ENCODE results near the gene KRTAP5-4. TPM values are rescaled to one million over a fixed set of nuclear protein-coding genes. Genes with fewer than 3 reads are reported as not detected.
"Not testable (repeated sequence)": the region's sequence is repeated elsewhere in the genome, so short reads cannot be mapped to it uniquely, and the experiment has no call there.

Gene KRTAP5-4
- polyA plus RNA-seq, 1 experiment: not detected

GRCh38 chr11:1597994-1598380, 24.0 kb downstream of the KRTAP5-4 start, which contains the start of gene KRTAP5-2:
Gene KRTAP5-2, minus strand, starts transcription at chr11:1598294. Its CDS starts 44 bp downstream, at chr11:1598250.
- H3K27me3 ChIP-seq (ENCODE audit: control insufficient read depth, insufficient read depth, low read length): peaks cover 14% of the 10 kb centered on the region
- H3K36me3 ChIP-seq (ENCODE audit: control insufficient read depth, insufficient read depth, low read length): no peaks in the 10 kb centered on the region
- ChIA-PET POLR2A (no interaction called here), CTCF (interaction anchor here (0.6 to 5.4 kb wide), 5 partner anchors 11 to 317 kb away, joined by 3 to 31 read pairs (median 3); no protein-coding TSS in a partner anchor)
- no peak for TF ChIP-seq CTCF (IDR thresholded peaks at IDR 0.05; ENCODE audit: insufficient read depth, low read depth, low read length)
- no peak for DNase-seq (ENCODE audit: low read depth)
- no peak within 1 kb of the TSS for H3K4me3 ChIP-seq (ENCODE audit: low read depth, low read length)

- no peaks in the 10 kb centered on the region for H3K36me3 ChIP-seq (ENCODE audit: control insufficient read depth, insufficient read depth, low read length)
- no peak overlapping the region for H3K4me3 ChIP-seq (ENCODE audit: low read depth, low read length)
- H3K27me3 ChIP-seq (ENCODE audit: control insufficient read depth, insufficient read depth, low read length): peaks cover 14% of the 10 kb centered on the region
- DNase-seq (ENCODE audit: low read depth): no peak
- CTCF ChIA-PET: interaction anchor here (1.2 to 5.4 kb wide), 5 partner anchors 12 to 316 kb away, joined by 3 to 31 read pairs (median 7); no protein-coding TSS in a partner anchor
- TF ChIP-seq CTCF (IDR thresholded peaks at IDR 0.05; ENCODE audit: insufficient read depth, low read depth, low read length): no peak
- POLR2A ChIA-PET: no interaction called here
These were observed 24.5 kb downstream of the KRTAP5-4 start for GRCh38 chr11:1597331-1597993.

GRCh38 chr11:1596576-1597121, 25.3 kb downstream of the KRTAP5-4 start:
- DNase-seq (ENCODE audit: low read depth); H3K36me3 ChIP-seq (ENCODE audit: control insufficient read depth, insufficient read depth, low read length); POLR2A ChIA-PET; H3K4me3 ChIP-seq (ENCODE audit: low read depth, low read length): not testable (repeated sequence)
- peaks cover 14% of the 10 kb centered on the region for H3K27me3 ChIP-seq (ENCODE audit: control insufficient read depth, insufficient read depth, low read length)
- CTCF ChIA-PET: interaction anchor here (0.6 to 5.4 kb wide), 7 partner anchors 12 to 316 kb away, joined by 3 to 31 read pairs (median 7); no protein-coding TSS in a partner anchor

GRCh38 chr11:1595994-1596575, 25.9 kb downstream of the KRTAP5-4 start:
- H3K27me3 ChIP-seq (ENCODE audit: control insufficient read depth, insufficient read depth, low read length): peaks cover 14% of the 10 kb centered on the region
- H3K4me3 ChIP-seq (ENCODE audit: low read depth, low read length); H3K36me3 ChIP-seq (ENCODE audit: control insufficient read depth, insufficient read depth, low read length); DNase-seq (ENCODE audit: low read depth): not testable (repeated sequence)
- POLR2A ChIA-PET: interaction anchor here (1.0 kb wide), 1 partner anchor 12 kb away, joined by 3 read pairs; no protein-coding TSS in a partner anchor
- CTCF ChIA-PET: interaction anchor here (0.6 to 5.4 kb wide), 11 partner anchors 11 to 50 kb away, joined by 3 to 31 read pairs (median 7); partner anchors contain the start of genes KRTAP5-1 and KRTAP5-3

- CTCF ChIA-PET: interaction anchor here (0.6 to 2.5 kb wide), 4 partner anchors 18 to 391 kb away, joined by 3 to 9 read pairs (median 5); no protein-coding TSS in a partner anchor
- peaks cover 19% of the 10 kb centered on the region for H3K27me3 ChIP-seq (ENCODE audit: control insufficient read depth, insufficient read depth, low read length)
- H3K4me3 ChIP-seq (ENCODE audit: low read depth, low read length): no peak overlapping the region
- H3K36me3 ChIP-seq (ENCODE audit: control insufficient read depth, insufficient read depth, low read length): no peaks in the 10 kb centered on the region
- POLR2A ChIA-PET: no interaction called here
- no peak for TF ChIP-seq CTCF (IDR thresholded peaks at IDR 0.05; ENCODE audit: insufficient read depth, low read depth, low read length)
- DNase-seq (ENCODE audit: low read depth): no peak
These were observed 29.3 kb downstream of the KRTAP5-4 start for GRCh38 chr11:1592628-1593027.

GRCh38 chr11:1589996-1590395, 31.9 kb downstream of the KRTAP5-4 start:
- POLR2A ChIA-PET: no interaction called here
- no peak for TF ChIP-seq CTCF (IDR thresholded peaks at IDR 0.05; ENCODE audit: insufficient read depth, low read depth, low read length)

GRCh38 chr11:1589191-1589963, 32.6 kb downstream of the KRTAP5-4 start:
- H3K4me3 ChIP-seq (ENCODE audit: low read depth, low read length); H3K27me3 ChIP-seq (ENCODE audit: control insufficient read depth, insufficient read depth, low read length); DNase-seq (ENCODE audit: low read depth); H3K36me3 ChIP-seq (ENCODE audit: control insufficient read depth, insufficient read depth, low read length); POLR2A ChIA-PET: not testable (repeated sequence)
- CTCF ChIA-PET: interaction anchor here (0.5 to 3.2 kb wide), 7 partner anchors 10 to 43 kb away, joined by 3 to 23 read pairs (median 5); partner anchors contain the start of gene KRTAP5-5

More at GRCh38 chr11:1589996-1590395, 31.9 kb downstream of the KRTAP5-4 start:
- peaks cover 6% of the 10 kb centered on the region for H3K27me3 ChIP-seq (ENCODE audit: control insufficient read depth, insufficient read depth, low read length)
- H3K4me3 ChIP-seq (ENCODE audit: low read depth, low read length): no peak overlapping the region
- no peak for DNase-seq (ENCODE audit: low read depth)
- H3K36me3 ChIP-seq (ENCODE audit: control insufficient read depth, insufficient read depth, low read length): no peaks in the 10 kb centered on the region
- CTCF ChIA-PET: interaction anchor here (0.8 to 3.2 kb wide), 5 partner anchors 11 to 43 kb away, joined by 3 to 23 read pairs (median 7); partner anchors contain the start of gene KRTAP5-5

Data from BJ (cell line).